ENCODE measurements around the gene SRXN1.
"Not testable (repeated sequence)": the region's sequence is repeated elsewhere in the genome, so short reads cannot be mapped to it uniquely, and the experiment has no call there.

Gene SRXN1

GRCh38 chr20:653590-654416, 803 bp upstream of the SRXN1 start:
- no peak for DNase-seq

- no peak for DNase-seq
Measured at GRCh38 chr20:652615-653109, 338 bp downstream of the SRXN1 start.

- peak in 1 of 2 donors; percentile 29 for DNase-seq
Measured at GRCh38 chr20:651713-652614, 1.0 kb downstream of the SRXN1 start.

DNA sequence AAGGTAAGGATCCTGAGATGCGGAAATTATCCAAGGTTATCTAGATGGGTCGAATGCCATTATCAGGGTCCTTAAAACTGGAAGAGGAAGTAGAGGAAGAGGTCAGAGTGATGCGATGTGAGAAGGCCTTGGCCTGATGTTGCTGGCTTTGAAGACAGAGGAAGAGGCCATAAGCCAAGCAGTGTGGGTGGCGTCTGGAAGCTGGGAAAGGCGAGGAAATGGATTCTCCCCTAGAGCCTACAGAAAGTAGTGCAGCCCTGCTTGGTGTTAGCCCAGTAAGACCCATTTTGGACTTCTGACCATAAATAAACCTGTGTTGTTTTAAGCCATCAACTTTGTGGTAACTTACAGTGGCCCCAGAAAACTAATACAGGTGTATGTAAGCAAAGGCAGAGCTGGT, 2.0 kb downstream of the SRXN1 start:
- DNase-seq: peak in 1 of 2 donors; percentile 31

DNA sequence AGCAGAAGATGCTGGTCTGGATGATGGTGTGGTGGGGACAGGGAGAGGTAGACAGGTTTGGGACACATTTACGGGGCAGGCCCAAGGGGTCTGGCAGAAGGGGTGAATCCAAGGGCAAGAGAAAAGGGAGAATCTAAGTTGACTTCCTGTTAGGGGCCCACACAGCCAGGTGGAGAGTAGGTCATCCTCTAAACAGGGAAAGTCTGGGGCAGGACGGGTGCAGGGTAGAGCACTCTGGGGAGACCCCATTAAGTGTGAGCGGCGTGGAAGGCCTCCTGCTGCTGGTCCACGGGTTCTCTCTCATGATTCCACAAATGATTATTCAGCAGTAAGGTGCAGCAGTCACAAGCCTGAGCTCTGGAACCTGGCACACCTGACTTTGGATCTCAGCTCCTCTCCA, 2.7 kb downstream of the SRXN1 start:
- no peak for DNase-seq

DNA sequence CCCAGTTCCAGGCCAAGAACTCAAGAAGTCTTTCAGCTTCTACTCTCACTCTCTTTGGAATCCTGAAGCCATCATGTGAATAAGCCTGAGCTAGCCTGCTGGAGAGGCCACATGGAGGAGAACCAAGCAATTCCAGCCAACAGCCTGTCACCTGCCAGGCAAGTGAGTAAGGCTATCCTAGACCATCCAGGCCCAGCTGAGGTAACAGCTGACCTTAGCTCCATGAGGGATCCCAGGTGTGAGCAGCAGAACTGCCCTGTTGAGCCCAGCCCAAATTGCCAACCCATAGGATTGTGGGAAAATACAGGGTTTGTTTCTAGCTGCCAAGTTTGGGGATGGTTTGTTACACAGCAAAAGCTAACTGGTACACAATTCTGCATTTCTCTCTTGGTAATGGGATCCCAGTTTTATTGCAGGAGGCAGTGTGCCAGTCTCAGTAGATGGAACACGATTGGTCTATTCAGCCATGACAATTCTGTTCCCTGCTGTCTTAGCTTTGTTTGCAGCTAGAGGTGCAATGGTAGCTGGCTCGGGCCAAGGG, 5.5 kb downstream of the SRXN1 start:
- no peak for DNase-seq

DNA sequence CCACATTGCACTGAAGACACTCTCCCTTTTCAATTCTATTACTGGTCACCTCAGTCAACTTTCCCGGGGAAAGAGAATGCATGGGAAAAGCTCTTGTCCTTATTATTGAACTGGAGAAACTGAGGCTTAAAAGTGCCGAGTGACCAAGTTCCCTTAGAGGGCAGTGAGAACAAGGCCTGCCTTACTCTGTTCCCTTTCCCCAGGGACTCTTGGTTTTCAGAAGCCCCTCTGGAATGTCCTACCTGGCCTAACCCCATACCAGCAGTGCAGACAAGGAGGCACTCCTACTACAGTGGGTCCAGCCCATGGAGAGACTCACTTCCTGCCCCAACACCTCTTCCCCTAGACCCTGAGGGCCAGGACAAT, 6.1 kb downstream of the SRXN1 start:
- no peak for DNase-seq

DNA sequence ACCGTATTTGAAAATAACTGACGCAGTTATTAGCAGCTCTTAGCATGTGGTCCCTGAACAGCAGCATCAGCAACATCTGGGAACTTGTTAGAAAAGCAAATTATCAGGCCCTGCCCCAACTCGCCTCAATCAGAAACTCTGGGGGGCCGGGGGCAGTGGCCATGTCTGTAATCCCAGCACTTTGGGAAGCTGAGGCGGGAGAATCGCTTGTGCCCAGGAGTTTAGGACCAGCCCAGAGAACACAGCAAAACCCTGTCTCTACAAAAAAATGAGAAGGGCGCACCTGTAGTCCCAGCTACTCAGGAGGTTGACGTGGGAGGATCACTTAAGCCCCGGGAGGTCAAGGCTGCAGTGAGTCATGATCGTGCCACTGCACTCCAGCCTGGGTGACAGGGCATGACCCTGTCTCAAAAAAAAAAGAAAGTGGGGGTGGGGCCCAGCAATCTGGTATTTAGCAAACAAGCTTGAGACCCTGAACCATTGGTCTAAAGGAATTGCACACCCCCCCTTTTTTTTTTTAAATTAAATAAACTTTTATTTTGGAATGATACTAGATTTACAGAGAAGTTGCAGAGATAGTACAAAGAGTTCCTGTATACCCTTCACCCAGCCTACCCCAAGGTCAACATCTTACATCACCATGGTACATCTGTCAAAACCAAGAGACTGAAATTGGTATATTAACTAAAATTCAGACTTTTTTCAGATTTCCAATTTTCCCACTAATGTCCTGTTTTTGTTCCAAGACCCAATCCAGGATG, 6.7 kb downstream of the SRXN1 start:
- DNase-seq: no peak

DNA sequence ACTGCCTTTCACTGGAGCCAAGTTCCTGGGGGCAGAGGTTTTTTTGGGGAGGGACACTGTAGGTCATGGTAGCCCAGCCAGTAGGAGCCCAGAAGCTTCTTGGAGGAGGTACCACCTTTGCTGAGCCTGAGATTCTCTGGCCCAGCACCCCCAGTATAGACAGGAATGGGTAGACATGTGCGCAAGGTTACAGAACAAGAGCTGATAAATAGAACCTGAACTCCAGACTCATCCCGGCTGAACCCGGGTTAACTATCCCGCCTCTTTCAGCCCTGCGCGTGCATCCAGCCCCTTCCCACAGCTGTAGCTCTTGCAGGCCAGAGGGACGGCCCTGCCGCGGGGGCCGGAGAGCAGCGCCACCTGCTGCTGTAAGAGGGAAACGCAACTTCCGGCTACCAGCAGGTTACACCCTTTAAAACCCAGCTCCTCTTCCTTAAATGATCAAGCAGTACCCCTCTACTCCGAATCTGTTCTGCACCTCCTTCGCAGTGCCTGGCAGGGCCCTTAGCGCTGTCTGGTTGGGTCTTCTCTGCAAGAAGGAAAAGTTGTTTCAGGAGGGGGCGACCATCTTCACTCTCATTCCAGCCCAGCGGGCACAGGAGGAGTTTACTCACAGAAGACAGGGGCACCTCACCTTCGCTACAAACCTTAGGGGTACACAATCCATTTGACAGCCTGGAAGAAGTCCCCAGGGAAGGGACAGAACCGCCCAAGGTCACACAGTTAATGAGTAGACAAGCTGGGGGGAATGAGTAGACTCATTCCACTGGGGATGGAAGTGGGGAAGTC, 7.5 kb downstream of the SRXN1 start:
- DNase-seq: peak; percentile 51 to 90

GRCh38 chr20:644692-645317, 8.2 kb downstream of the SRXN1 start:
- DNase-seq: no peak

- DNase-seq: no peak
Measured at GRCh38 chr20:642398-643174, 10.4 kb downstream of the SRXN1 start.

DNA sequence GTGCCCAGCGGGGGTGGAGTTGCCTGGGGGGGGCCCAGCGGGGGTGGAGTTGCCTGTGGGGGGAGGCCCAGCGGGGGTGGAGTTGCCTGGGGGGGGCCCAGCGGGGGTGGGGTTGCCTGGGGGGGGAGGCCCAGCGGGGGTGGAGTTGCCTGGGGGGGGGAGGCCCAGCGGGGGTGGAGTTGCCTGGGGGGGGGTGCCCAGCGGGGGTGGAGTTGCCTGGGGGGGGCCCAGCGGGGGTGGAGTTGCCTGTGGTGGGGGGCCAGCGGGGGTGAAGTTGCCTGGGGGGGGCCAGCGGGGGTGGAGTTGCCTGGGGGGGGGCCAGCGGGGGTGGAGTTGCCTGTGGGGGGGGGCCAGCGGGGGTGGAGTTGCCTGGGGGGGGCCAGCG, 11.0 kb downstream of the SRXN1 start:
- DNase-seq: not testable (repeated sequence)

- no peak for DNase-seq
Measured at GRCh38 chr20:641516-641875, 11.5 kb downstream of the SRXN1 start.

DNA sequence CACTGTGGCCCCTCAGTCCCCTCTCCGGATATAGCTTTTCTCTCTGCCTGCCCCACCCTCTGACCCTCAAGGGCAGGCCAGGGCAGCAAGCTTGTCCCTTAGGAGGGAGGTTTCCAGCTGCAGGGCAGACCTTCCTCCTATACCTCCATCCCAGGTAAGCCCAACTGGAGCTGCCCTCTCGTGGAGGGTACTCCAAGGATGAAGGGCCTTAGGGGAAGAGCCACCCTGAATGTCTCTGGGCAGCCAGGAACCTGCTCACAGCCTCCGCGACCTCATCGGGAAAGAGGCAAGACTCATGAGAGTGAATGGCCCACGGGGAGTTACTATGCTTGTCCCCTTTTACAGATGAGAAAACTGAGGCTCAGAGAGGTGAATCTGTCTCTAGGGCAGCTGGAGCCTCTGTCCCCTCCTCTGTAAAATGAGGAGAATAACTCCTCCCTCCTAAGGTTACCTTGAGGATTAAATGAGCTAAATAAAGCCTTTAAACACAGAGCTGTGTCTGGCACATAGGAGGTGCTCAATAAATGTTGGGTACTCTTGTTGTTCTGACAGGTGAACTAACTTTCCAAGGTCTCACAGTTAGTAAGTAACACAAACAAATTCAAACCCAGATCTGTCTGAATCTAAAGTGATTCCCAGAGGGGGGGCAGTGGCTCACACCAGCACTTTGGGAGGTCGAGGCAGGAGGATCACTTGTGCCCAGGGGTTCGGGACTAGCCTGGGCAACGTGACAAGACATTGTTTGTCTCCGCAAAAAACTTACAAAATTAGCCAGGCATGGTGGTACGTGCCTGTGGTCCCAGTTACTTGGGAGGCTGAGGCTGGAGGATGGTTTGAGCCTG, 12.1 kb downstream of the SRXN1 start:
- no peak for DNase-seq

DNA sequence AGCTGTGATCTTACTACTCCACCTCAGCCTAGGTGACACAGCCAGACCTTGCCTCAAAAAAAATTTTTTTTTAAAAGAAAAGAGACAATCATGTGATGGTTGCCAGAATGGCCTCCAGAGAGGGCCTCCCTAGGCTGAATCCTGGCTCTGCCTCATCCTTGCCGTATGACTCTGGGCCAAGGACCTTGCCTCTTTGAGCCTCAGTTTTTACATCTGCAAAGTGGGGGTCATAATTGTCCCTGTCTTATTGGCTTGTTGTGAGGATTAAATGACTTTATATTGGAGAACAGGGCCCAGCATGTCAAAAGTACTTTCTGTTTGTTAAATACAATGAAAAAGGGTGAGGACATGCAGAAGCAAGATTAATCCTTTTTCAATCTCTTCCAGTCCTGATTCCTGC, 14.4 kb downstream of the SRXN1 start:
- DNase-seq: no peak

GRCh38 chr20:637559-637958, 15.4 kb downstream of the SRXN1 start:
- no peak for DNase-seq

GRCh38 chr20:635893-636338, 17.1 kb downstream of the SRXN1 start:
- no peak for DNase-seq

DNA sequence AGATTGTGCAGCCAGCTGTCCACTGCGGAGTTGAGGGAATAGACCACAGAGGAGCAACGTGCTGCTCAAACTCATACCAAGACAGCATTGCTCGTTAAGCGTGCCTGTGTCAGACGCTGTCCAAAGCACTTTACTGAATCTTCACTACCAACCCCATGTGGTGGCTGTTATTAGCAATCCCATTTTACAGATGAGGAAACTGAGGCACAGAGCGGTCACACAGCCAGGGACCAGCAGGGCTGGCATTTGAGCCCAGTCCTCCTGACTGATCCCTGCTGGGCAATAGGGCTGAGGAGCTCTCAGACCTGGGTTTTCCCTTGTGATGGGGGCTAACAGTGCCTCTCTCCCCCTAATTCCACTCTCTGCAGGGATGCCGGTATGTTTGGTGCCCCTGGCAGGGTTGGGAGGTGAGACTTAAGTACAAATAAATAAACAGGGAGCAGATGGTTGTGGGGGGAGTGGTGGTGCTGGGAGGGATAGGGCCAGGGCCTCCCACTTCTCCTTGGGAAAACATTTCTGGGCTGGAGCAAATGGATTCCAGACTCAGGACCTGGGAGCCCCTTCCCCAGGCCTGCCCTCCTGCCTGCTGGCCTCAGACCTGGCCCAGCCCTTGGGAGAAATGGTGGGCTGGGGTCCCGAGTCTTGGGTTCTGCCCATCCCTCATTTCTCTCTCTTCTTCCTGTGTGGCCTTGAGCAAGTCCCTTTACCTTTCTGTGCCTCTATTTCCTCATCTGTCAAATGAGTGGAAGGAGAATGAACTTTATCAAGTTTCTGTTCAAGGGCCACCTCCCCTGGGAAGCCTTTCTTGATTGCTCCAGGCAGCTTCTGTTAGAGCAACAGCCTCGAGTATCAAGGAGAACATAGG, 17.7 kb downstream of the SRXN1 start:
- no peak for DNase-seq
